NOMO-1 treated with DMSO at 0.1 percent for 48 hours (cell line): ENCODE data around the gene TSHZ2.
"Not testable (repeated sequence)": the region's sequence is repeated elsewhere in the genome, so short reads cannot be mapped to it uniquely, and the experiment has no call there.

Source experiments
- DNase-seq: peaks from one replicate; lab custom pipeline; 2025; ENCODE audit not compliant: unreplicated experiment; lab: John Stamatoyannopoulos, UW

The TSHZ2 gene

DNA sequence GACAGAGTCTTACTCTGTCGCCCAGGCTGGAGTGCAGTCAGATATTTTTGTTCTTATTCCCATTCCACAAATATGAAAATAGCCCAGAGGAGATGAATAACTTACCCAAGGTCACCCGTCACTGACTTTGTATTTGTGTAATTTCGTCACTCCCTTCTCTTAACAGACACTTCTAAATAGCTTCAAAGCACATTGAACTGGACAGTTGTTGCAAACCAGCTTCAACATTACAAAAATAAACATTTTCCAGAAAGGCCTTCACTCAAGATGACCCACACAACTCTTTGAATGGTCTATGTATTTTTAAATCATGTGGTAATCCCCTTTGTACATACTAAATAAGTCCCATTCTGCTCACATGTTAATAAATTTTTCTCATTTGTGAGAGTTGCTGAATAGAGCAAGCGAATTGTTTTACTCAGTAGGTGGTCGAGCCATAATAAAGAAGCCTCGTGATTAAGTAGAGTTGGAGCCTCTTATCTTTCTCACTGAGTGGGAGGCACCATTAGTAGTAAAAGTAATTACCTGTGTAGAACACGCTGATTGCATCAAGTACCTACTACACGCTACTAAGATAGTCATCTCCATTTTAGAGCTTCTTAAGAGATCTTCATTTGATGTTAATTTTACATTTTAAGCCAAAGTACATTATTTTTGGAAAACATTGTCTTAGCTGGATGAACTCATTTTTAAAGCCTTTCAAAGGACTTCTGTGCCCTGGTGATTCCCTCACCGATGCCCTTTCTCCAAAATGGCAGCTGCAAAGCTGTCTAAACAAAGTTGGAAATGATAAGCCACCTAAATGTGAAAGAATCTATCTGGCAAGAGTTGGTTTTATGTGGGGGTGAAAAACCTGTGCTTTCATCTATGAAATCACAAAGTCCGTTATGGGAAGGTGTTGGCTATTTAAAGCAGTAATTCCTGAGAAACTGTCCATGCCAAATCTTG lies 110.0 kb downstream of the TSHZ2 start:
- DNase-seq = peak; percentile 13

DNA sequence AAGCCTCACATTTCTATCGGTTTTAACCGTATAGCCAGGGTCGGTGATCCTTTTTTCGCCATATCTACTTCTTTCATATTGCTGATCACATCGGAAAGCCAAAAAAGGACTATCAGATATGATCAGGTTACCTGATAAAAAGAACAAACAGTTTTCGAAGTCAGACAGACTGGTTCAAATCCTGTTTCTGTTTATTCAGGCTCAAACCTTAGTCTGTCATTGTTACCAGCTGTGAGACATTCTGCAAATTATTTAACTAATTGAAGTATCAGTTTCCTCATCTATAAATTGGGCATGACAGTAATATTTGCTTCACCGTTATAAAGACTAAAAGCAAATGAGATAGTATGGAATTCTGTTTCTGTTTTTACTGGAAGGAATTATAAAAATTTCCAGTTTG lies 111.3 kb downstream of the TSHZ2 start:
- no peak for DNase-seq

DNA sequence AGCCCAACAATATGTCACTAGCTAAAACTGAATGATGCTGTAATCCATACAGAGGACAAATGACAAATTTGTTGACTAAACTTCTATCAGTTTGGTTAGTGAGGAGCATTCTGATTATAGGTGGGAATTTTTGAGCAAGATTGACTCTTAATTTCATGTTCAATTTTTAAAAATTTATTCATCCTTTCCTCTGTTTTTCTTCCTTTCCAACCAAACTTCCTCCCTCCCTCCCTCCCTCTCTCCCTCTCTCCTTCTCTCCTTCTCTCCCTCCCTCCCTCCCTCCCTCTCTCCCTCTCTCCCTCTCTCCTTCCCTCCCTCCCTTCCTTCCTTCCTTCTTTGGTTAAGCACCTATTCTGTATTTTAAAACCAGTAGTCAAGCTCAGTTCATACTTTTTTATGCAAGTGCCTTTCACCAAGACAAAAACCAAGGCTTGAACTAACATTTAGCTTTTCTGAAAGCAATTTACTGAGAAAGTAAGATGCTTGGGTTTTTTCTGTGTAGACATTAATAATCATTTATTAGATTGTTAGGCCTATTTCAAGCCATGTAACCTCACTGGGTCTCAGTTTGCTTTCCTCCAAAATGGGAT lies 112.3 kb downstream of the TSHZ2 start:
- DNase-seq = no peak

DNA sequence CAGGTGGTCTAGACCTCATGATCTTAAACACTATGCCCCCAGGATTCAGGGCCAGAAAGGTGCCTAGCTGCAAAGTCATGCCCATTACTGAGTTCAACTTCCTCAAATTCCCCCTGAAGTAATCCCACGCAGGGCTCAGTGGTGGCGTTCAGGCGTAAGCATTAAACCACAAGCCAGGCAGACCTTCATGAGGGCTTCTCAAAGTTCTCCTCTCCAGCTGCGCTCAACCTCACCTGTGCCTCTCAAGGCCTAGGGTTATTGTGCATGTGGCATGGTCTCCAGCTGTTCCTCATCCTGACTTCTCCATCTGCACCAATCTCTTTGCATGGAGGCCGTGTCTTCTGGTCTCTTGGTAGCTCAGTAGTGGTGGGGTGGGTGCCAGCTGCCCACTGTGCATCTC lies 113.6 kb downstream of the TSHZ2 start:
- DNase-seq = peak; percentile 83

DNA sequence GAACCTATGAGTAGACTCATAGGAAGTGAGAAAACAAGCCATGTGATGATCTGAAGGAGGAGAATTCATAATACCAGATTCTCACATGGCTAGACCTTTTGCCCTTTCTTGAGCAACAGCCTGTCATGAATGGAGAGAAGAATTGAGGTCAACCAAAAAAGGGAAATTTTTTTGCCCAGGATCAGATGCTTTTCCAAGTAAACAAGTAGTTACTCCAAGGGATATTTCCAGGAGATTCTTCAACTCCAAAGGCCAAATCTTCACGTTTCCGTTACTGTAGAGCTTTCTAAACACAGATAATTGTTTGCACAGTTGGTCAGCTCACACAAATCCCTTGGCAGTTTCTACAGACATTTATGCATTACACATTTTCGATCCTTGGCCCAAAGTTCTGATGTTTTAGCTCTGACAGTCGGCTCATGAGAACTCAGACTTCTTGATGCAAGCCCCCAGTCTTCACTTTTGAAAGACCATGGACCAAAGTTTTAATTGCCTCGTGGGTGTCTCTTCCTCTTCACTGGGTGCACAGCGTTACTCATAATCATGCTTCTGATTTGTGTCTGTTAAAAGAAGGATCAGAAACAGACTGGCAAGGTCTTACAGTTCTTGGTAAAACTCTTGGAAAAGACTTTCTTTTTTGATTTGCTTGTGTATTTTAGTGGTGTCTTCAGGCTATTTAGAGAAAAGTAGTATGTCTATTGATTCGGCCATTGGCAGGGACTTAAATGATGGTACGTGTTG lies 115.0 kb downstream of the TSHZ2 start:
- DNase-seq = no peak

DNA sequence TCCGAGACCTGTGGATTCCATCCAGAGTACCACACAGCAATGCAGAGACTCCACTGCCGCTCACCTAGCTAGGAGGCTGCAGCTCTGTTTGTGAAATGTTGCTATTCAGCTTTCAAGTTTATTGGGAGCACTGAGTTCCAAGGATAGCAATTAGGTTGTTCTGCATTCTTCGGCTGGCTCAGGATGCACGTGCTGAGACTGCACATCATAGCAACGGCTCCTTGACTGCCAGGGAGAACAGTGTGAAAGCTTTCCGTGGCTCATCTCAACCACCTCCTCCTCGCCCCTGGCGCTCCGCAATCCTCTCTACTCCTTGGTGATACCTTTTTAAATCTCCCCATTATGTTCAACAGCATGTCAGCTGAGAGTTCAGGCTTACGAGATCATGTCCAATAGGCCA lies 116.6 kb downstream of the TSHZ2 start:
- DNase-seq = no peak

DNA sequence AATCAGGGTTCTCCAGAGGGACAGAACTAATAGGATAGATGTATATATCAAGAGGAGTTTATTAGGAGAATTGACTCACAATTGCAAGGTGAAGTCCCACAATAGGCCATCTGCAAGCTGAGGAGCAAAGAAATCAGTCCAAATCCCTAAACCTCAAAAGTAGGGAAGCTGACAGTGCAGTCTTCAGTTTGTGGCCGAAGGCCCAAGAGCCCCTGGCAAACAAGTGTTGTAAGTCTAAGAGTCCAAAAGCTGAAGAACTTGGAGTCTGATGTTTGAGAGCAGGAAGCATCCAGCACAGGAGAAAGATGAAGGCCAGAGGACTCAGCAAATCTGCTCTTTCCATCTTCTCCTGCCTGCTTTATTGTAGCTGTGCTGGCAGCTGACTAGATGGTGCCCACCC lies 117.7 kb downstream of the TSHZ2 start:
- DNase-seq = not testable (repeated sequence)

DNA sequence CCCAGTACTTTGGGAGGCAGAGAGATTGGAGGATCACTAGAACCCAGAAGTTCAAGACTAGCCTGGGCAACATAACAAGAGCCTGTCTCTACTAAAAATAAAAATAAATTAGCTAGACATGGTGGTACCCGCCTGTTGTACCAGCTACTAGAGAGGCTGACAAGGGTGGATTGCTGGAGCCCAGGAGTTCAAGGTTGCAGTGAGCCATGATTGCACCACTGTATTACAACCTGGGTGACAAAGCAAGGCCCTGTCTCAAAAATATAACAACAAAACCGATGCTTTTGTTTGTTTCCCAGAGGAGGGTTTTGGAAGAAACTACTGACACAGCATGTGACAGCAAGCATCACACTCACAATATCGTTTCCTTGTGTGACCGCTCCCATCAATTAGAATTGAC lies 119.6 kb downstream of the TSHZ2 start:
- no peak for DNase-seq

DNA sequence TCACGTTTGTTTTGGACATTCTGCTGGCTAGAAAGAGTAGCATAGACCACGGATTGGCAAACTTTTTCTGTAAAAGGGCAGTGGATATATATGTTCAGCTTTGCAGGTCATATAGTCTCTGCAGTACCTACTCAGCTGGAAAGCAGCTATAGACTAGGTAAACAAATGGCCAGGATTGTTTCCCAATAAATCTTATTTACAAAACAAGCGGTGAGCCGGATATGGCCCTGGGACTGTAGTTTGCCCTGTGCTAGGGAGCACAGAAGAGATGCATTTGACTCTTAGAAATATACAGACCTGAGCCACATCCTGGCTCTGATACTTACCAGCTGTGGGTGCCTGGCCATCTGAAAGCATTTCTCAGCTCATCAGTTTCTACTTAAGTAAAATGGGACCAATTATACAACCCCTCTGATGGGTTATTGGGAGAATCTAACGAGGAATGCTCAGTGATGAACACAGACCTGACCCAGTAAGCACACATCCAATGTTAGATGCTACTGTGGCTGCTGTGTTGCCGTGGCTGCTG lies 120.7 kb downstream of the TSHZ2 start:
- no peak for DNase-seq

DNA sequence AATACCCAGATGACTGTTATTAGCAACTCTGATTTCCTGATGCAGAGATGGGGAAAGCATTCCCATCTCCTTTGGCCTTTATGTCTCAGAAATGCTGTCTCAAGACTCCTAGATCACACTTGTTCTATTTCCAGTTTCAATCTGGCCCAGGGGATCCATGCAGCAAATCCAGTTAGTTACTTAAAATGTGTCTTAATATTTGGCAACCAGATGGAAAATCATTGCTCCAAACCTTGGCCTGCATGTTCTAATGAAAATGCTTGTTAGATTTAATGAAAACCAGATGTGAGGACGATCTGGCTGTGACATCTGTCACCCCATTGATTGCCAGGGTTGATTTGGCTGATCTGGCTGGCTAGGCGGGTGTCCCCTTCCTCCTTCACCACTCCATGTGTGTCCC lies 125.2 kb downstream of the TSHZ2 start:
- no peak for DNase-seq

DNA sequence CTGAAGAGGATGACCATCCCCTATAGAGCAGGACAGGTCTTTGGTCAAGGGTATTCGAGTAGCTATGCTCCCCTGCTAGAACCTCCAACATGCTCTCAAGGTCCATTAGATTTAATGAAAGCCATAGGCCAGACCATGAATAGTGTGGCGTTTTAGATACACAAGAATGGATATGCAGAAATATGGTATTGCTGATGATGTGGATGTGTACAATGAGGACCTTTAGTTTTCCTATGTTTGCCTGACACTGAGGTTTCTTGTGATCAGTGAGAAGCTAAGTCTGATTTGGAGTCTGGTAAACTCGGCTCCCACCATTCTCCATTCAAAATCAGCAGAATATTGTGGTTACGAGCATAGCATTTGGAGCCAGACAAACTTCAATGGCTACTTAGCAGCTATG lies 125.6 kb downstream of the TSHZ2 start:
- DNase-seq = no peak

DNA sequence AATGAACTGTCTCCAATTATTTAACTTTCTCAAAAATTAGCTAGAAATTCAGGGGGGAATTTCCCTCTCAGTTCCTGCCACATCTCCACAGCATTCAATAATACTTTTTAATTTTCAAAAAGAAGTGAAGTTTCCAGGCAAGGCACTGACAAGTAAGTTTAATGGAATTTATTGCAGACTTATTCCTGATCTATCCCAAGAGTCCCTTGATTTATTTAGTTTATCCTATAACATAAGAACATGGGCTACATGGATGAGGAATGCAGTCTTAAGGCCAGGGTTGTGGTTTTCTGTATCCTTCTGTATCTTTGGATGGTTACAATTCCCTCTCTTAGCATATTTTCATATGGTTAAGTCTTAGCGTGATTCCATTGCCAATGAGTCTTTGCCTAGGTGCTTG lies 126.5 kb downstream of the TSHZ2 start:
- no peak for DNase-seq

DNA sequence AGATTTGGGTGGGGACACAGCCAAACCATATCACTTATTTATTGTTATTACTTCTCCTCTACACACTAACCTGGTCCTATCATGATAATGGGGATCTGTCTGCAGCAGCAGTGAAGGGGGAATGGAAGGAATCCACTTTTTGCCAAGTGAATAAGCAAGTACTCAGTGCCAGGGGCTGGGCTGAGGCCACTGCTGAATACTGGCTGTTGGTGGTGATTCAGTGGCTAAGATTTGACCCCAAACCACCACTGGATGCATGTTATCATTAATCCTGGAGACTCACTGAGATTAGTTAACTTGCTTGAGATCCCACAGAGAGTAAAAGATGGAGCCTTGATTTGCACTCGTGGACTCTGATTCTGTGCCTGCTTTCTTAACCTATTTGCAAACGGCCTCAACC lies 127.7 kb downstream of the TSHZ2 start:
- DNase-seq = no peak

DNA sequence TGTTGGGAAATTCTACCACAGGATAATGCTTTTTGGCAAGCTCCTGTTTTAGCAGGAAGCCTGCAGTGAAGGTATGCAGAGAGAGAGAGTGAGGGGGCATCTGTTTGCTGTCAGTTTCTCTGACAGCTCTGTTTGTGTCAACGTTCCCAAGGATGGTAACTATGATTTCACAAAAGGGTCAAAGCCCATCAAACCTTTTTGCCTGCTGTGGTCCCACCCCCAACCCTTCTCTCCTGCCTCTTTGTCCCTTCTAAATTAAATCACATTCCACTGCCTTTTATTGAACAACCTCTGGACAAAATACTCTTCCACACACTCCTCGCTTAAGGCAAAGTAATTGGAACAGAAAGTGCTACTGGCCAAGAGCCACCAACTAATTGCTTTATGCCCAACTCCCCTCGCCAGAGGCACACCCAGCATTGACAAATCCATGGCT lies 128.3 kb downstream of the TSHZ2 start:
- DNase-seq = no peak

DNA sequence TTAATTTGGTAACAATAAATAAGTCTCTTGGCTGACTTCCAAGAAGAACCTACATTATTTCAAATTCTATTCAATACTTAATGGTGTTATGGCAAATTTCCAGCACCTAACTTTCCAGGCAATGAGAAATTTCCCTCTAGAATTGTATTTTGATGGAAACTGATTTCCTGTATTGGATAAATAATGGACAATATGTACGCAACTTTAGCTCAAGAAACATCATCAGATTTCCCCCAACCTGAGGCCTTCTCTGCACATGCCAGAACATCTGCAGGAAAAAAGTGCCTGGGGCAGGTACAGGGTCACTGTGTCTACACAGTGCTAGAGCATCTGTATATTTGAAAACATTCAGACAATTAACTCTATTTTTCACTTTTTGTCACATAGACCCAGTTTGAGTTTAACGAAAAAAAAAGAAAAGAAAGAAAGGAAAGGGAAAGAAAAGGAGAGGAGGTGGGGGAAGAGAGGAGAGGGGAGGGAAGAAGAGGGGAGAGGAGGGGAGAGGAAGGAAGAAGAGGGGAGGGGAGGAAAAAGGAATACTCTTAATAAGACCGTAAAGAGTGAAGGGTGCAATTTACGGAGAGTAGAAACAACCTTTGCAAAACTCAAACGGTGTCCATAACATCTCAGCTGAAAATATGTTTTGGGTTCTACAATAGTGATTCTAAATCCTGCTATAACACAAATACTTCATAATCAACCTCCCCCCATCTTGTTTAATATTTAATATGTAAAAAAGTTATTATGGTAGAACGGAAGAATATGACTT lies 130.0 kb downstream of the TSHZ2 start:
- DNase-seq = no peak

DNA sequence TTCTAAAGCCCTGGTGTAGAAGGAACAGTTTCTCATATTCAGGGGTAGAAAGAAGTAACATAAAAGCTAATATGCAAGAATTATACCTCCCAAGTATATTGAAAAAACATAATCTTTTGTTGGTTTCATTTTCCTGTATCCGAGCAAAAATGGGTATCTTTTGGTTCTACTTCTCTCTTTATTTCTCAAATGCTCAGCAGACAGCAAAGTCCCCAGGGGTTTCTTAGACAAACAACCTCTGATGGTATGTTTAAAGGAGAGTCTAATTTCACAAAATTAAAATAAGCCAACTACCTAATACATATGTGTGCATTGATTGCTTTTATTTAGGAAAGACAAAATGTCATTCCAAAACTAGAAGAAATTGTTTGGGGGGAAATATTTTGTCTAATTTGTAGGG lies 131.0 kb downstream of the TSHZ2 start:
- DNase-seq = no peak

DNA sequence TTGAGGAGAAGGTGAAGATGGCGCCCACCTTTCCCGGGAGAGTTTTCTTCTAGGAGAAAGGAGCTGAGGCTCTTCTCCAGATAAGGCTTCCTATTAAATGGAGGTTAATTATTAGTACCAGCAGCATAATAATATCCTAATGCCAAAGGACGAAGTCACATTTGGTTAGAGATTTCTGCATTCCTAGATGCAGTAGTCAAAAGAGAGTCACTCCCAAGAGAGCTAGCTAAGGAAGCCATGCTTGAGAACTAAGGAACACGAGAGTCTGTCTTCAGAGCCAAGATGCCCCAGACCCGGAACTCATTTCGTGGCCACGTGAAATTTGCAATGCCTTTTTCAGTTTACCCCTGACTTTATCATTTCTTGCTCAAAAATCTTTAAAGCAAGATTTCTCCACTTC lies 132.7 kb downstream of the TSHZ2 start:
- no peak for DNase-seq

DNA sequence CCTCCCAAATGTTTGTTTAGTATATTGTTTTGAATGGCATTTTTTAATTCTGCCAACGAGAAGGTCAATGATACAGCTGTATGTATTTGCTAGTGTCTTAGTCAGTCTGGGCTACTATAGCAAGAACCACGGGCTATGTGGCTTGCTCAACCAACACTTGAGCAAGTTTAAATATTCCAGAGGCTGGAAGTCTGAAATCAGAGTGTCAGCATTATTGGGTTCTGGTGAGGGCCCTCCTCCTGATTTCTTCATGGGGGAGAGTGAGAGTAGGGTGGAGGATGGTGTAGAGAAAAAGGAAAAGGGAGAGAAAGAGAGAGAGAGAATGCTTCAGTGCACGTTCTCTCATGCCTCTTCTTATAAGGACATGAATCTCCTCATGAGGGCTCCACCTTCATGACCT lies 144.6 kb downstream of the TSHZ2 start:
- no peak for DNase-seq

DNA sequence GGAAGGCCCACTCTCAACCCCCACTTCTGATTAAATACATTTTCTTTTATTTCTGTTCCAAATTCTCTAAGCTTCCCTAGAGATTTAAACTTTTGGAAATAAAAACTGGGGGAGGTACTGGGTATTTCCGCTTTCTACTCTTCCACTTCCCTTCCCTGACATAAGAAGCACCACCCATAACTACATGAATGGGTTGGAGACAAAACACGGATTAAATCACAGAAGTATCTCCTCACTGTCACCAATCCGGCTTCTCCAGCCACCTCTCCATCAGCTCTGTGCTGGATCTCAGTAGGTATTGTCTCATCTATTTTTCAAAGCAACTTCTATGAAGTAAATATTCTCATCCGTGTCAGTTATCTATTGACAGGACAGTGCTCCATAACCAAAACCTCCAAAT lies 150.7 kb downstream of the TSHZ2 start:
- peak; percentile 20 for DNase-seq

DNA sequence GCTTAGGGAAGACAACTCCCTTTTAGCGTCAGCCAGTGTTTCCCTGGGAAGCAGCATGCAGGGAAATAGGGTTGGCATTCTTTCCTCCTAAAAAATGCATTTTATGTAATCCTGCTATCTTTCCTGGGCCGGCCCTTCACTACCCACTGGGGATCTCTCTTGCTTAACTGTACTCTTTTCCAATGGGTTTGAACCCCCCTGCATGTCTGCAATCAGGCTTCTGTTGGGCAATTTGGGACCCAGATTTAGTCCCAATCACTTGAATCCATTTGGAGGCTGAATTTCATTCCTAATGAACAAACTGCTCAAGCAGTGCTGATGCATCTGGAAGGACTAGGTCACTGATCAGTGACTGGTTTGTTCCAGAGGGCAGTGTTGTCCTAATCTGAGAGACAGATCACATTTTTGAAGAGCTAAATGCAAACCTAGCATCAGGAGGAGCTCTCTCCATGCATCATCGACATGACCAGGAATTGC lies 152.0 kb downstream of the TSHZ2 start:
- DNase-seq = no peak

DNA sequence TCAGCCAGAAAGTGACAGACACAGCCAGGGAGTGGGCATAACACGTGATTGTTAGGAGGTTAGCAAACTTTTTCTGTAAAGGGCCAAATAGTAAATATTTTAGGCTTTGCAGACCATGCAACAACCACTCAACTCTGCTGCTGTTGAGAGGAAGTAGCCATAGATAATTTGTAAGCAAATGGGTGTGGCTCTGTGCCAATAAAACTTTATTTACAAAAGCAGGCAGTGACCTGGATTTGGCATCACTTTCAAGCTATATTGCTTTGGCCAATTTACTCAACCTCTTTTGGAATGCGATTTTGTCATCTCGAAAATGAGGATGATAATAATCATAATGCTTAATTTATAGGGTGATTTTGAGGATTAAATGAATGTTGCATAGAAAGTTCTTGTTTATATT lies 152.6 kb downstream of the TSHZ2 start:
- no peak for DNase-seq
